ENCODE measurements around the gene KLHL29. TPM values are rescaled to one million over a fixed set of nuclear protein-coding genes. Genes with fewer than 3 reads are reported as not detected.
A peak's percentile ranks its signal among the peaks of the same experiment; 100 is the strongest.

Gene KLHL29
- total and polyA plus RNA-seq, 10 of the 15 experiments (the other 5 are each of a cell fraction or from before 2014, with no cell fraction given) = 1.4 to 19.5 (median 6.1) TPM

DNA sequence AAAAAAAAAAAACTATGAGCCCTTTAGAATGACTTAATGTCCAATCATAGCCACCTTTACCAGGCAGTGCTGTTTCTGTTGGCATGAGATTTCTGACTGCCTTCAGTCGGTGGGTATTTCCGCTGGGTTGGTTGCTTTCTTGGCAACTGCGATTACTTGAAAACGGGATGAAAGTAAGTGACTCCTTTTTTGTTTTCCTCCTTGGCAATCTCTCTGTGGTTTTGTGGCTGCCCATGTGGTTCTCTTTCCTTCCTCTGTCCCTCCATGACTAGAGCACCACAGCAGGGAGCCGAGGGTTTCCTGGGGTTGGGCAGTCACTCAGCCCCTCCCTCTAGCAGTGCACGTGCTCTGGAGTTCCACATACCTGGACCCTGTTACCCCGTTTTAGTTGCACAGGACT is 112.1 kb downstream of the KLHL29 start:
- WGBS (ENCODE audit: insufficient coverage, insufficient replicate concordance, low lambda C conversion rate, missing lambda C conversion rate) = 24% methylated on average over 7 of the region's 7 CpGs
- Histone ChIP-seq H4K20me1 (ENCODE audit: control insufficient read depth, insufficient read depth) (no peaks in the 10 kb centered on the region), H3K9ac (ENCODE audit: control insufficient read depth, insufficient read depth, low read length) (no peak overlapping the region), H3K36me3 (ENCODE audit: control insufficient read depth in 2 of 2, insufficient read depth in 2 of 2, low read length in 1 of 2) (no peaks in the 10 kb centered on the region; a peak in 1 of 4 replicates), H3K4me2 (ENCODE audit: control insufficient read depth, insufficient read depth) (no peak overlapping the region), H3K9me3 (replicated peaks; ENCODE audit: control insufficient read depth, insufficient read depth, low read length) (no peaks in the 10 kb centered on the region), H3K79me2 (ENCODE audit: control insufficient read depth, insufficient read depth, low read length) (no peaks in the 10 kb centered on the region), H3K4me3 (no peak overlapping the region), H2AFZ (ENCODE audit: control insufficient read depth, low read depth, low read length) (no peak overlapping the region), H3K4me1 (ENCODE audit: control insufficient read depth, insufficient read depth, low read length) (peaks cover 3% of the 10 kb centered on the region; the same call in 1 of the 2 replicates), H3K27ac (ENCODE audit: control insufficient read depth, insufficient read depth) (no peak overlapping the region), H3K27me3 (replicated peaks in 1 of 2; ENCODE audit: control insufficient read depth in 2 of 2, insufficient read depth in 2 of 2, low read length in 1 of 2) (no peaks in the 10 kb centered on the region)
- FAIRE-seq (no peak), ATAC-seq (no peak), DNase-seq (ENCODE audit: low read depth, low spot score) (no peak)
- intact Hi-C loops (cut with micrococcal nuclease; ENCODE audit: unreplicated experiment) = no loop called here
- in situ Hi-C loops (cut with MboI) = no loop called here
- TF ChIP-seq FOXM1 (IDR thresholded peaks at IDR 0.05; ENCODE audit: low read depth, low read length) (no peak), RUNX3 (IDR thresholded peaks at IDR 0.05; ENCODE audit: low read length) (peak; percentile 26; the same call in 1 of the 2 replicates), REST (IDR thresholded peaks at IDR 0.05; ENCODE audit: low read depth, low read length) (no peak), IKZF1 (conservative IDR thresholded peaks at IDR 0.05) (no peak), CREM (IDR thresholded peaks at IDR 0.05; ENCODE audit: low read depth) (no peak)
- no TSS peak for BruUV-seq (replicated peaks)
- RAD21 ChIA-PET (ENCODE audit: unreplicated experiment) = no interaction called here
- POLR2A ChIA-PET = no interaction called here
- CTCF ChIA-PET = no interaction called here
- SMC1A ChIA-PET (ENCODE audit: uncharacterized antibody, unreplicated experiment) = no interaction called here
